ENCODE measurements around the gene ITSN1.
A peak's percentile ranks its signal among the peaks of the same experiment; 100 is the strongest.
"Not testable (repeated sequence)": the region's sequence is repeated elsewhere in the genome, so short reads cannot be mapped to it uniquely, and the experiment has no call there.

The ITSN1 gene

GRCh38 chr21:33642027-33642895, at the start of gene ITSN1:
Gene ITSN1 (plus strand): TSS chr21:33642501. CDS start chr21:33718829, 76,328 bp downstream.
- peak; percentile 93 for ATAC-seq
- DNase-seq: peak; percentile 100

- no peak for DNase-seq
- ATAC-seq: no peak
Observed at GRCh38 chr21:33598051-33598450, 44.2 kb upstream of the ITSN1 start.

GRCh38 chr21:33608559-33608958, 33.7 kb upstream of the ITSN1 start:
- DNase-seq (no peak), ATAC-seq (no peak)

GRCh38 chr21:33611006-33611744, 31.1 kb upstream of the ITSN1 start:
- no peak for ATAC-seq
- no peak for DNase-seq

GRCh38 chr21:33617565-33617964, 24.7 kb upstream of the ITSN1 start:
- not testable (repeated sequence) for ATAC-seq, DNase-seq

GRCh38 chr21:33618407-33618806, 23.9 kb upstream of the ITSN1 start:
- DNase-seq: no peak
- no peak for ATAC-seq

GRCh38 chr21:33619726-33620125, 22.6 kb upstream of the ITSN1 start:
- no peak for DNase-seq
- no peak for ATAC-seq

GRCh38 chr21:33622253-33622652, 20.0 kb upstream of the ITSN1 start:
- ATAC-seq: no peak
- DNase-seq: no peak

- not testable (repeated sequence) for ATAC-seq, DNase-seq
Observed at GRCh38 chr21:33626151-33626550, 16.1 kb upstream of the ITSN1 start.

- DNase-seq: no peak
- ATAC-seq: no peak
Observed at GRCh38 chr21:33634254-33634653, 8.0 kb upstream of the ITSN1 start.

GRCh38 chr21:33640697-33641351, 1.5 kb upstream of the ITSN1 start:
- ATAC-seq (no peak), DNase-seq (peak; percentile 8)

GRCh38 chr21:33641352-33642026, 812 bp upstream of the ITSN1 start, which contains the start of gene CRYZL1:
Gene CRYZL1 (minus strand): TSS chr21:33641741. CDS start chr21:33631551, 10,190 bp downstream.
- peak; percentile 99 for DNase-seq
- ATAC-seq: peak; percentile 89

GRCh38 chr21:33642896-33643657, 776 bp downstream of the ITSN1 start:
- DNase-seq (peak; percentile 33), ATAC-seq (no peak)

GRCh38 chr21:33643658-33644311, 1.5 kb downstream of the ITSN1 start:
- no peak for DNase-seq
- ATAC-seq: no peak

GRCh38 chr21:33644383-33645074, 2.2 kb downstream of the ITSN1 start:
- ATAC-seq: no peak
- no peak for DNase-seq

- no peak for DNase-seq
- no peak for ATAC-seq
Observed at GRCh38 chr21:33645730-33646129, 3.4 kb downstream of the ITSN1 start.

GRCh38 chr21:33647587-33647986, 5.3 kb downstream of the ITSN1 start:
- no peak for DNase-seq
- ATAC-seq: no peak

- ATAC-seq (no peak), DNase-seq (no peak)
Observed at GRCh38 chr21:33648555-33648954, 6.3 kb downstream of the ITSN1 start.

- ATAC-seq (no peak), DNase-seq (no peak)
Observed at GRCh38 chr21:33650230-33650629, 7.9 kb downstream of the ITSN1 start.

- ATAC-seq: no peak
- DNase-seq: no peak
Observed at GRCh38 chr21:33650929-33651509, 8.7 kb downstream of the ITSN1 start.
